Right forelimb (tissue), 1 donor: ENCODE results near the gene AUH.
"Not testable (repeated sequence)": the region's sequence is repeated elsewhere in the genome, so short reads cannot be mapped to it uniquely, and the experiment has no call there.

ENCODE experiments used
- DNase-seq: peaks from one replicate; pipeline ENCODE4 v3.0.0-alpha.2; 2018

The AUH gene

GRCh38 chr9:91361291-91362050 is at the start of gene AUH:
Gene AUH, minus strand, starts transcription at chr9:91361918. Its CDS starts 29 bp downstream, at chr9:91361889.
- peak; percentile 91 for DNase-seq

GRCh38 chr9:91411096-91411771 is 49.5 kb upstream of the AUH start:
- DNase-seq, result no peak

GRCh38 chr9:91410161-91410560 is 48.4 kb upstream of the AUH start:
- no peak for DNase-seq

GRCh38 chr9:91408475-91408874 is 46.8 kb upstream of the AUH start:
- DNase-seq, result no peak

- no peak for DNase-seq
Measured at GRCh38 chr9:91407580-91408318, 46.0 kb upstream of the AUH start.

- no peak for DNase-seq
Measured at GRCh38 chr9:91405343-91406077, 43.8 kb upstream of the AUH start.

GRCh38 chr9:91403665-91404543 is 42.2 kb upstream of the AUH start:
- DNase-seq, result no peak

- no peak for DNase-seq
Measured at GRCh38 chr9:91398926-91399325, 37.2 kb upstream of the AUH start.

- DNase-seq, result no peak
Measured at GRCh38 chr9:91395553-91396471, 34.1 kb upstream of the AUH start.

- no peak for DNase-seq
Measured at GRCh38 chr9:91395106-91395552, 33.4 kb upstream of the AUH start.

GRCh38 chr9:91393826-91394225 is 32.1 kb upstream of the AUH start:
- DNase-seq, result no peak

- DNase-seq, result no peak
Measured at GRCh38 chr9:91392435-91392834, 30.7 kb upstream of the AUH start.

GRCh38 chr9:91391818-91392217 is 30.1 kb upstream of the AUH start:
- DNase-seq, result no peak

- no peak for DNase-seq
Measured at GRCh38 chr9:91391412-91391811, 29.7 kb upstream of the AUH start.

- DNase-seq, result not testable (repeated sequence)
Measured at GRCh38 chr9:91389686-91390085, 28.0 kb upstream of the AUH start.

- no peak for DNase-seq
Measured at GRCh38 chr9:91386765-91387164, 25.0 kb upstream of the AUH start.

- DNase-seq, result no peak
Measured at GRCh38 chr9:91384954-91385353, 23.2 kb upstream of the AUH start.

GRCh38 chr9:91383577-91383976 is 21.9 kb upstream of the AUH start:
- DNase-seq, result no peak

- DNase-seq, result no peak
Measured at GRCh38 chr9:91382298-91382697, 20.6 kb upstream of the AUH start.

- no peak for DNase-seq
Measured at GRCh38 chr9:91379426-91379825, 17.7 kb upstream of the AUH start.

GRCh38 chr9:91378695-91379127 is 17.0 kb upstream of the AUH start:
- no peak for DNase-seq
